Natural killer cell (primary cell): Measurements from ENCODE around the gene DOCK7. TPM values are rescaled to one million over a fixed set of nuclear protein-coding genes. Genes with fewer than 3 reads are reported as not detected.
"Not testable (repeated sequence)": the region's sequence is repeated elsewhere in the genome, so short reads cannot be mapped to it uniquely, and the experiment has no call there.

Source experiments
- ATAC-seq, 3 donors: fragments of 150-1000 bp in 2 of 3; fragments of 200-7000 bp in 1 of 3; cut with Tn5 transposase; 1 replicate in 1 of 3; 2 replicates in 2 of 3; pipeline ENCODE4 v1.10.0; 2021; ENCODE audit warnings: mild to moderate bottlenecking in 2 of 3, moderate library complexity in 2 of 3
- DNase-seq, 2 donors: peaks; one replicate each; pipeline versions ENCODE4 v3.0.0 to v3.0.0-alpha.2; 2013 to 2021; ENCODE audit warnings: mixed read lengths in 1 of 2
- H3K27ac ChIP-seq: one replicate; pipeline ENCODE4 v1.5.1; 2013; ENCODE audit warnings: mild to moderate bottlenecking, low read length
- H3K27me3 ChIP-seq: one replicate; pipeline ENCODE4 v1.6.1; 2013; ENCODE audit warnings: low read length; ENCODE audit not compliant: control insufficient read depth, insufficient read depth
- H3K36me3 ChIP-seq: one replicate; pipeline ENCODE4 v1.6.1; 2013; ENCODE audit warnings: low read length; ENCODE audit not compliant: control insufficient read depth, insufficient read depth
- H3K4me1 ChIP-seq: one replicate; pipeline ENCODE4 v1.6.1; 2013; ENCODE audit warnings: low read length; ENCODE audit not compliant: control insufficient read depth, insufficient read depth
- H3K4me3 ChIP-seq: one replicate; pipeline ENCODE4 v1.5.1; 2013; ENCODE audit warnings: low read length
- H3K9me3 ChIP-seq: one replicate; pipeline ENCODE4 v1.6.1; 2013; ENCODE audit warnings: low read length; ENCODE audit not compliant: control insufficient read depth, insufficient read depth
- H3K27ac Mint-ChIP-seq, 2 donors: one replicate each; pipeline ENCODE4 v1.8.0; 2022; ENCODE audit warnings: mild to moderate bottlenecking in 2 of 2, mixed read lengths in 2 of 2, moderate library complexity in 1 of 2
- H3K27me3 Mint-ChIP-seq, 2 donors: one replicate each; pipeline ENCODE4 v1.8.0; 2022; ENCODE audit warnings: low read depth in 2 of 2, mixed read lengths in 2 of 2
- H3K36me3 Mint-ChIP-seq: one replicate; pipeline ENCODE4 v1.8.0; 2022; ENCODE audit warnings: mixed read lengths
- H3K4me1 Mint-ChIP-seq, 2 donors: one replicate each; pipeline ENCODE4 v1.8.0; 2022; ENCODE audit warnings: mixed read lengths in 2 of 2
- H3K4me3 Mint-ChIP-seq: one replicate; pipeline ENCODE4 v1.8.0; 2022; ENCODE audit warnings: mild to moderate bottlenecking, moderate library complexity, mixed read lengths
- H3K9me3 Mint-ChIP-seq, 2 donors: one replicate each; pipeline ENCODE4 v1.8.0; 2022; ENCODE audit warnings: mixed read lengths in 2 of 2
- CTCF ChIP-seq: fragments of 200-600 bp; IDR thresholded peaks from one replicate; pipeline ENCODE4 v1.8.0; 2022; ENCODE audit warnings: antibody characterized with exemption
- WGBS: methylation state at CpG from one replicate; pipeline ENCODE4 v1.1.7; 2013; ENCODE audit warnings: missing lambda C conversion rate; ENCODE audit not compliant: insufficient coverage; 5-methylcytosine and 5-hydroxymethylcytosine counted together
- intact Hi-C: fragments of 100-400 bp; cut with micrococcal nuclease; formaldehyde crosslinking; loops from one replicate; pipeline ENCODE4 v1.14.2; 2022
- total RNA-seq, 4 donors: library from RNA; stranded (reverse); fragments of 120-200 nt in 1 of 4; gene quantifications; one replicate each; pipeline versions ENCODE4 v1.2.3 to v1.2.4, GENCODE V29; 2013 to 2022

Gene DOCK7
- total RNA-seq, 3 donors from 2014 or later (not counting 1 experiment from before 2014, with no cell fraction given): 4.3 to 13.1 (median 6.0) TPM

GRCh38 chr1:62685431-62685859, 2.7 kb downstream of the DOCK7 start:
- TF ChIP-seq CTCF: no peak
- 82% methylated on average over 3 of the region's 3 CpGs for WGBS
- DNase-seq: no peak
- H3K4me1 Mint-ChIP-seq: peaks cover 0 to 12% of the 10 kb centered on the region in 2 donors
- intact Hi-C loops: loop anchor here (10.0 kb wide), 1 partner anchor 99 kb away; the partner anchor contains the start of gene ATG4C
- H3K9me3 Mint-ChIP-seq: no peaks in the 10 kb centered on the region
- Histone ChIP-seq H3K36me3 (no peaks in the 10 kb centered on the region), H3K9me3 (no peaks in the 10 kb centered on the region), H3K4me1 (peaks cover 10% of the 10 kb centered on the region), H3K27me3 (no peaks in the 10 kb centered on the region), H3K27ac (no peak overlapping the region), H3K4me3 (no peak overlapping the region)
- peak overlapping the region; percentile 28 for H3K4me3 Mint-ChIP-seq
- ATAC-seq: no peak
- no peak overlapping the region for H3K27ac Mint-ChIP-seq
- H3K36me3 Mint-ChIP-seq: no peaks in the 10 kb centered on the region
- peaks cover 0 to 3% of the 10 kb centered on the region in 2 donors for H3K27me3 Mint-ChIP-seq

GRCh38 chr1:62682531-62682930, 5.7 kb downstream of the DOCK7 start:
- Histone ChIP-seq H3K4me3 (no peak overlapping the region), H3K27ac (no peak overlapping the region), H3K9me3 (no peaks in the 10 kb centered on the region), H3K27me3 (no peaks in the 10 kb centered on the region), H3K4me1 (peaks cover 3% of the 10 kb centered on the region), H3K36me3 (no peaks in the 10 kb centered on the region)
- intact Hi-C loops: loop anchor here (10.0 kb wide), 1 partner anchor 102 kb away; the partner anchor contains the start of gene ATG4C
- H3K4me3 Mint-ChIP-seq: no peak overlapping the region
- ATAC-seq (no peak), DNase-seq (no peak)
- peaks cover 0 to 5% of the 10 kb centered on the region in 2 donors for H3K4me1 Mint-ChIP-seq
- no peaks in the 10 kb centered on the region for H3K9me3 Mint-ChIP-seq
- no peak for TF ChIP-seq CTCF
- H3K36me3 Mint-ChIP-seq: no peaks in the 10 kb centered on the region
- peaks cover 0 to 6% of the 10 kb centered on the region in 2 donors for H3K27me3 Mint-ChIP-seq
- no peak overlapping the region for H3K27ac Mint-ChIP-seq

- not testable (repeated sequence) for H3K27me3 Mint-ChIP-seq, H3K36me3 ChIP-seq, H3K4me3 ChIP-seq, H3K4me1 ChIP-seq, H3K27me3 ChIP-seq, H3K36me3 Mint-ChIP-seq, H3K4me1 Mint-ChIP-seq, ATAC-seq, H3K9me3 ChIP-seq, DNase-seq, H3K27ac Mint-ChIP-seq, H3K4me3 Mint-ChIP-seq, H3K9me3 Mint-ChIP-seq, H3K27ac ChIP-seq
- intact Hi-C loops: loop anchor here (10.0 kb wide), 1 partner anchor 104 kb away; the partner anchor contains the start of gene ATG4C
- 100% methylated on average over 1 of the region's 2 CpGs for WGBS
Measured at GRCh38 chr1:62680992-62681391, 7.2 kb downstream of the DOCK7 start.

GRCh38 chr1:62677822-62678221, 10.4 kb downstream of the DOCK7 start:
- H3K9me3 ChIP-seq, ATAC-seq, H3K9me3 Mint-ChIP-seq, H3K4me1 ChIP-seq, H3K4me3 Mint-ChIP-seq, H3K36me3 ChIP-seq, H3K36me3 Mint-ChIP-seq, H3K27me3 ChIP-seq, H3K27ac ChIP-seq, DNase-seq, H3K4me3 ChIP-seq, H3K27me3 Mint-ChIP-seq, H3K27ac Mint-ChIP-seq, H3K4me1 Mint-ChIP-seq, intact Hi-C loops: not testable (repeated sequence)
- 67% methylated on average over 1 of the region's 2 CpGs for WGBS
